IMR-90 (cell line): ENCODE data around the gene SH3RF3. TPM values are rescaled to one million over a fixed set of nuclear protein-coding genes. Genes with fewer than 3 reads are reported as not detected.

ENCODE experiments used
- ATAC-seq: fragments of 200-7000 bp; cut with Tn5 transposase; 2 replicates; pipeline ENCODE4 v1.9.1; 2020; ENCODE audit warnings: low read depth, mild to moderate bottlenecking, moderate library complexity
- BruUV-seq: library from RNA; stranded (reverse); fragments of 400-500 nt; replicated peaks from 2 replicates; lab custom pipeline; 2021; lab: Mats Ljungman, UMichigan
- CTCF ChIA-PET: fragments of 300-600 bp; formaldehyde crosslinking; extraction: SDS; loops from one replicate; lab custom pipeline; 2021; ENCODE audit warnings: antibody characterized with exemption; lab: Yijun Ruan, JAX
- POLR2A ChIA-PET: fragments of 300-600 bp; sonication (Branson Sonifier 250); formaldehyde crosslinking; loops from one replicate; lab custom pipeline; 2022; ENCODE audit warnings: antibody characterized with exemption; ENCODE audit not compliant: unreplicated experiment; lab: Charles Lee
- DNase-seq: peaks from one replicate; pipeline ENCODE4 v3.0.0; 2013
- H2AFZ ChIP-seq: replicated peaks from 2 replicates; pipeline ENCODE3; 2013; ENCODE audit warnings: low read length, mild to moderate bottlenecking; ENCODE audit not compliant: poor library complexity
- H2AK5ac ChIP-seq: 2 replicates; pipeline ENCODE4 v1.6.1; 2013; ENCODE audit warnings: low read depth, low read length, inconsistent platforms
- H2AK9ac ChIP-seq: replicated peaks from 2 replicates; pipeline ENCODE3; 2013; ENCODE audit warnings: mild to moderate bottlenecking, low read depth, low read length, moderate library complexity; ENCODE audit not compliant: poor library complexity
- H2BK120ac ChIP-seq: 2 replicates; pipeline ENCODE4 v1.6.1; 2013; ENCODE audit warnings: low read depth, low read length, inconsistent platforms
- H2BK15ac ChIP-seq: 3 replicates; pipeline ENCODE4 v1.6.1; 2013; ENCODE audit warnings: low read depth, low read length, inconsistent platforms
- H2BK20ac ChIP-seq: 2 replicates; pipeline ENCODE4 v1.6.1; 2013; ENCODE audit warnings: low read depth, mild to moderate bottlenecking, inconsistent platforms, low read length, moderate library complexity
- H2BK5ac ChIP-seq: 2 replicates; pipeline ENCODE4 v1.6.1; 2013; ENCODE audit warnings: mild to moderate bottlenecking, low read depth, low read length, inconsistent platforms; ENCODE audit not compliant: poor library complexity, severe bottlenecking
- H3K14ac ChIP-seq: replicated peaks from 2 replicates; pipeline ENCODE4 v1.6.1; 2013; ENCODE audit warnings: low read depth, low read length, inconsistent platforms
- H3K18ac ChIP-seq: 2 replicates; pipeline ENCODE4 v1.6.1; 2013; ENCODE audit warnings: low read depth, low read length, control low read depth
- H3K23ac ChIP-seq: 2 replicates; pipeline ENCODE4 v1.6.1; 2013; ENCODE audit warnings: low read depth, low read length, inconsistent platforms
- H3K27ac ChIP-seq: 2 replicates; pipeline ENCODE4 v1.5.1; 2013; ENCODE audit warnings: mild to moderate bottlenecking, control low read depth, low read length; ENCODE audit not compliant: insufficient read depth
- H3K27me3 ChIP-seq: 2 replicates; pipeline ENCODE4 v1.6.1; 2013; ENCODE audit warnings: low read length; ENCODE audit not compliant: control insufficient read depth, insufficient read depth
- H3K36me3 ChIP-seq: 2 replicates; pipeline ENCODE4 v1.6.1; 2013; ENCODE audit warnings: low read length, mixed read lengths; ENCODE audit not compliant: control insufficient read depth, insufficient read depth
- H3K4ac ChIP-seq: 2 replicates; pipeline ENCODE4 v1.6.1; 2013; ENCODE audit warnings: low read depth, low read length, inconsistent platforms
- H3K4me1 ChIP-seq: 2 replicates; pipeline ENCODE4 v1.6.1; 2013; ENCODE audit warnings: low read length, mixed read lengths; ENCODE audit not compliant: control insufficient read depth, insufficient read depth
- H3K4me2 ChIP-seq: 2 replicates; pipeline ENCODE4 v1.6.1; 2013; ENCODE audit warnings: low read depth, mild to moderate bottlenecking, control low read depth, low read length, moderate library complexity
- H3K4me3 ChIP-seq: 2 replicates; pipeline ENCODE4 v1.5.1; 2013; ENCODE audit warnings: low read depth, mild to moderate bottlenecking, control low read depth, low read length, moderate library complexity; ENCODE audit not compliant: insufficient read depth
- H3K56ac ChIP-seq: 2 replicates; pipeline ENCODE4 v1.6.1; 2013; ENCODE audit warnings: low read length, inconsistent platforms; ENCODE audit not compliant: insufficient read depth; ENCODE audit errors: extremely low read depth
- H3K79me1 ChIP-seq, 2 experiments: 2 replicates each; pipeline ENCODE4 v1.6.1; 2013; ENCODE audit warnings: low read length in 2 of 2, inconsistent platforms in 1 of 2, low read depth in 1 of 2
- H3K9ac ChIP-seq: 2 replicates; pipeline ENCODE4 v1.6.1; 2013; ENCODE audit warnings: low read depth, low read length, control low read depth
- H3K9me1 ChIP-seq: 2 replicates; pipeline ENCODE4 v1.6.1; 2013; ENCODE audit warnings: low read length, inconsistent platforms; ENCODE audit not compliant: insufficient read depth
- H3K9me3 ChIP-seq: 2 replicates; pipeline ENCODE4 v1.6.1; 2013; ENCODE audit warnings: low read length; ENCODE audit not compliant: control insufficient read depth, insufficient read depth
- H4K20me1 ChIP-seq: 2 replicates; pipeline ENCODE4 v1.6.1; 2013; ENCODE audit warnings: low read length, inconsistent platforms; ENCODE audit not compliant: insufficient read depth
- H4K5ac ChIP-seq: 2 replicates; pipeline ENCODE4 v1.6.1; 2013; ENCODE audit warnings: mild to moderate bottlenecking, low read depth, low read length, control low read depth
- H4K8ac ChIP-seq, 2 experiments: 2 replicates each; pipeline ENCODE4 v1.6.1; 2013; ENCODE audit warnings: low read depth in 2 of 2, low read length in 2 of 2, control low read depth in 1 of 2, inconsistent platforms in 1 of 2
- H4K91ac ChIP-seq: 2 replicates; pipeline ENCODE4 v1.6.1; 2013; ENCODE audit warnings: low read depth, low read length, inconsistent platforms; ENCODE audit not compliant: insufficient read depth
- BHLHE40 ChIP-seq: fragments of 150-350 bp; IDR thresholded peaks from 2 replicates; pipeline ENCODE4 v1.6.1; 2016; ENCODE audit warnings: mild to moderate bottlenecking, low read depth, low read length
- MAZ ChIP-seq: IDR thresholded peaks from 2 replicates; pipeline ENCODE4 v1.6.1; 2012; ENCODE audit warnings: low read depth, mild to moderate bottlenecking, low read length, improper control_type of control experiment, moderate library complexity, borderline replicate concordance
- WGBS, 2 experiments: methylation state at CpG; one replicate each; pipeline versions ENCODE4 v1.1.5 to v1.1.7; 2013; ENCODE audit warnings: missing lambda C conversion rate in 2 of 2; ENCODE audit not compliant: insufficient read length in 1 of 2; ENCODE audit errors: extremely low coverage in 2 of 2; 5-methylcytosine and 5-hydroxymethylcytosine counted together
- dilution Hi-C: fragments of 300-500 bp; cut with HindIII; formaldehyde crosslinking; loops from one replicate; pipeline ENCODE4 v1.14.3; 2018; ENCODE audit warnings: low sequenced_read_pairs; ENCODE audit not compliant: unreplicated experiment
- in situ Hi-C: fragments of 300-500 bp; cut with MboI; formaldehyde crosslinking; loops from 3 replicates; pipeline ENCODE4 v1.14.3; 2019; ENCODE audit warnings: low sequenced_read_pairs, inconsistent platforms, mixed read lengths
- intact Hi-C: fragments of 100-400 bp; cut with micrococcal nuclease; formaldehyde crosslinking; loops from 2 replicates; pipeline ENCODE4 v1.10.0; 2022
- polyA plus RNA-seq, 3 experiments: library from polyadenylated mRNA; depleted of rRNA; stranded (reverse); fragments of >200 nt; gene quantifications; 2 replicates each; pipeline ENCODE4 v1.2.3, GENCODE V29; 2012; ENCODE audit warnings: low replicate concordance in 1 of 3
- total RNA-seq: library from RNA; depleted of rRNA; stranded (reverse); fragments of >200 nt; gene quantifications from 2 replicates; pipeline ENCODE4 v1.2.3, GENCODE V29; 2012

Gene SH3RF3
- total and polyA plus RNA-seq, 2 of the 4 experiments (the other 2 are of a cell fraction) = 3.4 to 5.3 TPM

DNA sequence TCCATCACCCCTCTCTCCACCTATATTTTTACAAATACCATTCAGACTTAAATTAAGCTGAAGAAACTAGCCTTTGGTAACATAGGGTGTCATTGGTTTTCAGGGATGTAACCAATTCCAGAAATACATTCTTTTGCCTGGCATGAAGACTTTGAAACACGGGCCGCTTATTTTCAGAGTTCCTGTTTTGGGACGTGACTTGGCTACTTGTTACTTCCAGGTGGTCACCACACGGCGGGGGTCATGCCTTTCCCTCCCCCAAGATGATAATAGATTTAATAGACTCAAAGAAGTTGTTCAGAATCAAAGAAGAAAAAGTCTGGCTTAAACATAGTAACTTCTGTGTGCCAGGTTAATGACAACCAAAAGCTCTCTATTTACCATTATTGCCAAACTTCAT lies 374.2 kb downstream of the SH3RF3 start:
- no peak overlapping the region for H2BK20ac ChIP-seq
- 0 out of 2 replicates have a peak, but pooled peaks cover 1% of the 10 kb centered on the region for H4K20me1 ChIP-seq
- POLR2A ChIA-PET = no interaction called here
- H3K56ac ChIP-seq = no peak overlapping the region
- no peak overlapping the region for H3K27ac ChIP-seq
- no peak overlapping the region for H3K4me2 ChIP-seq
- H3K9me3 ChIP-seq = no peaks in the 10 kb centered on the region
- no CpG with 5 or more reads among the region's 5 CpGs for WGBS, 2 experiments
- no peak overlapping the region for H2BK5ac ChIP-seq
- H3K18ac ChIP-seq = no peak overlapping the region
- no peak for ATAC-seq
- no peaks in the 10 kb centered on the region for H3K27me3 ChIP-seq
- in situ Hi-C loops (loop anchor here (5.0 kb wide), 1 partner anchor 571 kb away; no protein-coding TSS in a partner anchor), dilution Hi-C loops (no loop called here), intact Hi-C loops (no loop called here)
- no peak overlapping the region for H2AK9ac ChIP-seq
- BruUV-seq = no TSS peak
- no peak overlapping the region for H2AK5ac ChIP-seq
- H3K79me1 ChIP-seq = peaks cover 0 to 17% of the 10 kb centered on the region in 2 experiments; a peak in 2 of 4 replicates
- no peak overlapping the region for H2BK120ac ChIP-seq
- no peak overlapping the region for H3K9ac ChIP-seq
- TF ChIP-seq BHLHE40 = no peak
- no peak for TF ChIP-seq MAZ
- H4K8ac ChIP-seq = no peak overlapping the region
- no peak overlapping the region for H3K14ac ChIP-seq
- no peak for DNase-seq
- H2AFZ ChIP-seq = no peak overlapping the region
- no peak overlapping the region for H4K5ac ChIP-seq
- H3K23ac ChIP-seq = no peak overlapping the region
- H4K91ac ChIP-seq = no peak overlapping the region
- H3K9me1 ChIP-seq = peaks cover 17% of the 10 kb centered on the region
- no peak overlapping the region for H3K4ac ChIP-seq
- CTCF ChIA-PET = no interaction called here
- H2BK15ac ChIP-seq = no peak overlapping the region
- no peak overlapping the region for H3K4me3 ChIP-seq
- H3K36me3 ChIP-seq = peaks cover 20% of the 10 kb centered on the region
- peaks cover 5% of the 10 kb centered on the region for H3K4me1 ChIP-seq
